ENCODE results near the gene NOL9.

Gene NOL9

GRCh38 chr1:6481820-6482219 is 72.5 kb downstream of the NOL9 start:
- Histone ChIP-seq H3K4me1 (ENCODE audit: control insufficient read depth, insufficient read depth, low read length) (peaks cover 8% of the 10 kb centered on the region), H3K36me3 (ENCODE audit: insufficient read depth, low read length) (no peaks in the 10 kb centered on the region), H3K27me3 (ENCODE audit: control insufficient read depth, insufficient read depth, low read length) (no peaks in the 10 kb centered on the region), H3K9ac (ENCODE audit: low read depth, low read length) (no peak overlapping the region), H3K9me3 (replicated peaks; ENCODE audit: low read length) (no peaks in the 10 kb centered on the region), H3K4me3 (ENCODE audit: low read length) (no peak overlapping the region), H3K4me2 (ENCODE audit: low read length) (no peak overlapping the region)

GRCh38 chr1:6477039-6477820 is 77.1 kb downstream of the NOL9 start:
- H3K9ac ChIP-seq (ENCODE audit: low read depth, low read length), result no peak overlapping the region
- H3K36me3 ChIP-seq (ENCODE audit: insufficient read depth, low read length), result peaks cover 7% of the 10 kb centered on the region
- no peaks in the 10 kb centered on the region for H3K27me3 ChIP-seq (ENCODE audit: control insufficient read depth, insufficient read depth, low read length)
- H3K4me1 ChIP-seq (ENCODE audit: control insufficient read depth, insufficient read depth, low read length), result no peaks in the 10 kb centered on the region
- H3K4me3 ChIP-seq (ENCODE audit: low read length), result no peak overlapping the region
- no peaks in the 10 kb centered on the region for H3K9me3 ChIP-seq (replicated peaks; ENCODE audit: low read length)
- H3K4me2 ChIP-seq (ENCODE audit: low read length), result no peak overlapping the region

- peaks cover 9% of the 10 kb centered on the region for H3K36me3 ChIP-seq (ENCODE audit: insufficient read depth, low read length)
- no peak overlapping the region for H3K9ac ChIP-seq (ENCODE audit: low read depth, low read length)
- H3K9me3 ChIP-seq (replicated peaks; ENCODE audit: low read length), result no peaks in the 10 kb centered on the region
- no peaks in the 10 kb centered on the region for H3K4me1 ChIP-seq (ENCODE audit: control insufficient read depth, insufficient read depth, low read length)
- no peak overlapping the region for H3K4me2 ChIP-seq (ENCODE audit: low read length)
- no peak overlapping the region for H3K4me3 ChIP-seq (ENCODE audit: low read length)
- H3K27me3 ChIP-seq (ENCODE audit: control insufficient read depth, insufficient read depth, low read length), result no peaks in the 10 kb centered on the region
Observed at GRCh38 chr1:6476483-6476882, 77.8 kb downstream of the NOL9 start.

- Histone ChIP-seq H3K36me3 (ENCODE audit: insufficient read depth, low read length) (peaks cover 9% of the 10 kb centered on the region), H3K4me2 (ENCODE audit: low read length) (no peak overlapping the region), H3K27me3 (ENCODE audit: control insufficient read depth, insufficient read depth, low read length) (no peaks in the 10 kb centered on the region), H3K4me1 (ENCODE audit: control insufficient read depth, insufficient read depth, low read length) (no peaks in the 10 kb centered on the region), H3K9me3 (replicated peaks; ENCODE audit: low read length) (no peaks in the 10 kb centered on the region), H3K4me3 (ENCODE audit: low read length) (no peak overlapping the region), H3K9ac (ENCODE audit: low read depth, low read length) (no peak overlapping the region)
Observed at GRCh38 chr1:6475381-6476133, 78.8 kb downstream of the NOL9 start.

- Histone ChIP-seq H3K27me3 (ENCODE audit: control insufficient read depth, insufficient read depth, low read length) (no peaks in the 10 kb centered on the region), H3K4me2 (ENCODE audit: low read length) (no peak overlapping the region), H3K9ac (ENCODE audit: low read depth, low read length) (no peak overlapping the region), H3K9me3 (replicated peaks; ENCODE audit: low read length) (no peaks in the 10 kb centered on the region), H3K4me1 (ENCODE audit: control insufficient read depth, insufficient read depth, low read length) (no peaks in the 10 kb centered on the region), H3K4me3 (ENCODE audit: low read length) (no peak overlapping the region), H3K36me3 (ENCODE audit: insufficient read depth, low read length) (peaks cover 9% of the 10 kb centered on the region)
Observed at GRCh38 chr1:6474815-6475282, 79.5 kb downstream of the NOL9 start.

GRCh38 chr1:6473974-6474814 is 80.1 kb downstream of the NOL9 start:
- Histone ChIP-seq H3K4me3 (ENCODE audit: low read length) (no peak overlapping the region), H3K36me3 (ENCODE audit: insufficient read depth, low read length) (peaks cover 9% of the 10 kb centered on the region), H3K4me2 (ENCODE audit: low read length) (no peak overlapping the region), H3K9me3 (replicated peaks; ENCODE audit: low read length) (no peaks in the 10 kb centered on the region), H3K27me3 (ENCODE audit: control insufficient read depth, insufficient read depth, low read length) (no peaks in the 10 kb centered on the region), H3K4me1 (ENCODE audit: control insufficient read depth, insufficient read depth, low read length) (no peaks in the 10 kb centered on the region), H3K9ac (ENCODE audit: low read depth, low read length) (no peak overlapping the region)

- Histone ChIP-seq H3K4me3 (ENCODE audit: low read length) (no peak overlapping the region), H3K9me3 (replicated peaks; ENCODE audit: low read length) (no peaks in the 10 kb centered on the region), H3K9ac (ENCODE audit: low read depth, low read length) (no peak overlapping the region), H3K27me3 (ENCODE audit: control insufficient read depth, insufficient read depth, low read length) (no peaks in the 10 kb centered on the region), H3K4me2 (ENCODE audit: low read length) (no peak overlapping the region), H3K36me3 (ENCODE audit: insufficient read depth, low read length) (peaks cover 9% of the 10 kb centered on the region), H3K4me1 (ENCODE audit: control insufficient read depth, insufficient read depth, low read length) (no peaks in the 10 kb centered on the region)
Observed at GRCh38 chr1:6473156-6473555, 81.2 kb downstream of the NOL9 start.

- no peak overlapping the region for H3K4me3 ChIP-seq (ENCODE audit: low read length)
- H3K9me3 ChIP-seq (replicated peaks; ENCODE audit: low read length), result no peaks in the 10 kb centered on the region
- peaks cover 9% of the 10 kb centered on the region for H3K36me3 ChIP-seq (ENCODE audit: insufficient read depth, low read length)
- H3K27me3 ChIP-seq (ENCODE audit: control insufficient read depth, insufficient read depth, low read length), result no peaks in the 10 kb centered on the region
- no peaks in the 10 kb centered on the region for H3K4me1 ChIP-seq (ENCODE audit: control insufficient read depth, insufficient read depth, low read length)
- H3K4me2 ChIP-seq (ENCODE audit: low read length), result no peak overlapping the region
- H3K9ac ChIP-seq (ENCODE audit: low read depth, low read length), result no peak overlapping the region
Observed at GRCh38 chr1:6472391-6472790, 81.9 kb downstream of the NOL9 start.

GRCh38 chr1:6471970-6472368 is 82.3 kb downstream of the NOL9 start:
- no peak overlapping the region for H3K4me2 ChIP-seq (ENCODE audit: low read length)
- H3K27me3 ChIP-seq (ENCODE audit: control insufficient read depth, insufficient read depth, low read length), result no peaks in the 10 kb centered on the region
- no peaks in the 10 kb centered on the region for H3K9me3 ChIP-seq (replicated peaks; ENCODE audit: low read length)
- H3K4me3 ChIP-seq (ENCODE audit: low read length), result no peak overlapping the region
- no peaks in the 10 kb centered on the region for H3K4me1 ChIP-seq (ENCODE audit: control insufficient read depth, insufficient read depth, low read length)
- no peak overlapping the region for H3K9ac ChIP-seq (ENCODE audit: low read depth, low read length)
- H3K36me3 ChIP-seq (ENCODE audit: insufficient read depth, low read length), result peaks cover 9% of the 10 kb centered on the region

Data from skeletal muscle satellite cell (primary cell).